DND-41 (cell line): Measurements from ENCODE around the gene METAP1D.

Experiments used
- ATAC-seq: fragments of 200-7000 bp; cut with Tn5 transposase; 3 replicates; pipeline ENCODE4 v1.9.1; 2021; ENCODE audit warnings: low read depth; ENCODE audit not compliant: insufficient read depth
- DNase-seq: peaks from one replicate; pipeline ENCODE4 v3.0.0-alpha.2; 2020
- H2AFZ ChIP-seq: 2 replicates; pipeline ENCODE4 v1.6.0; 2012; ENCODE audit warnings: low read depth, low read length
- H3K27ac ChIP-seq: 2 replicates; pipeline ENCODE4 v1.5.1; 2012; ENCODE audit warnings: low read length, inconsistent platforms
- H3K27me3 ChIP-seq: fragments of 200-600 bp; sonication (generic); 2 replicates; pipeline ENCODE4 v1.6.0; 2012; ENCODE audit warnings: low read length, mild to moderate bottlenecking, inconsistent platforms; ENCODE audit not compliant: insufficient read depth, poor library complexity
- H3K36me3 ChIP-seq: 2 replicates; pipeline ENCODE4 v1.5.1; 2012; ENCODE audit warnings: low read length, inconsistent platforms; ENCODE audit not compliant: insufficient read depth
- H3K4me1 ChIP-seq: 2 replicates; pipeline ENCODE4 v1.5.1; 2012; ENCODE audit warnings: mild to moderate bottlenecking, low read length; ENCODE audit not compliant: insufficient read depth
- H3K4me2 ChIP-seq: 2 replicates; pipeline ENCODE4 v1.6.0; 2012; ENCODE audit warnings: mild to moderate bottlenecking, moderate library complexity, low read length, inconsistent platforms; ENCODE audit not compliant: insufficient read depth
- H3K4me3 ChIP-seq, 2 experiments: fragments of 200-600 bp in 1 of 2; shearing (Covaris generic) in 1 of 2; 2 replicates each; pipeline ENCODE4 v1.5.1; 2012 to 2016; ENCODE audit warnings: inconsistent platforms in 2 of 2, low read length in 2 of 2, mild to moderate bottlenecking in 2 of 2, low read depth in 1 of 2, moderate library complexity in 1 of 2
- H3K79me2 ChIP-seq: 2 replicates; pipeline ENCODE4 v1.6.0; 2012; ENCODE audit warnings: low read length, inconsistent platforms; ENCODE audit not compliant: insufficient read depth
- H3K9ac ChIP-seq: 2 replicates; pipeline ENCODE4 v1.6.0; 2012; ENCODE audit warnings: low read depth, mild to moderate bottlenecking, inconsistent platforms, low read length, moderate library complexity
- H3K9me3 ChIP-seq: 2 replicates; pipeline ENCODE4 v1.5.1; 2012; ENCODE audit warnings: low read length, moderate library complexity, mild to moderate bottlenecking, inconsistent platforms; ENCODE audit not compliant: insufficient read depth, severe bottlenecking
- H4K20me1 ChIP-seq: 2 replicates; pipeline ENCODE4 v1.6.0; 2012; ENCODE audit warnings: low read length; ENCODE audit not compliant: insufficient read depth
- CTCF ChIP-seq: IDR thresholded peaks from 2 replicates; pipeline ENCODE4 v1.5.1; 2012; ENCODE audit warnings: borderline replicate concordance, low read length, moderate library complexity, mild to moderate bottlenecking; ENCODE audit not compliant: poor library complexity, severe bottlenecking; ENCODE audit errors: extremely low read depth
- EZH2 ChIP-seq: IDR thresholded peaks from 3 replicates; pipeline ENCODE4 v1.6.1; 2012; ENCODE audit warnings: borderline replicate concordance, low read depth, mild to moderate bottlenecking, moderate library complexity, low read length, inconsistent platforms; ENCODE audit not compliant: severe bottlenecking

The METAP1D gene

GRCh38 chr2:171959998-171960397 lies 39.8 kb upstream of the METAP1D start:
- ATAC-seq (no peak), DNase-seq (no peak)
- no peak overlapping the region for H3K4me3 ChIP-seq
- H3K79me2 ChIP-seq = peaks cover 33% of the 10 kb centered on the region
- peaks cover 30% of the 10 kb centered on the region; the same call in 1 of the 2 replicates for H3K4me1 ChIP-seq
- H3K9me3 ChIP-seq = no peaks in the 10 kb centered on the region
- H4K20me1 ChIP-seq = peaks cover 3% of the 10 kb centered on the region; the same call in 1 of the 2 replicates
- H3K27me3 ChIP-seq = no peaks in the 10 kb centered on the region
- H3K9ac ChIP-seq = no peak overlapping the region
- no peak overlapping the region for H3K4me2 ChIP-seq
- no peak for TF ChIP-seq CTCF
- TF ChIP-seq EZH2 = no peak
- H2AFZ ChIP-seq = no peak overlapping the region
- no peak overlapping the region for H3K27ac ChIP-seq
- H3K36me3 ChIP-seq = peaks cover 29% of the 10 kb centered on the region; the same call in 1 of the 2 replicates

- no peak overlapping the region for H2AFZ ChIP-seq
- TF ChIP-seq EZH2 (no peak), CTCF (no peak)
- DNase-seq = no peak
- no peaks in the 10 kb centered on the region for H3K9me3 ChIP-seq
- no peaks in the 10 kb centered on the region for H3K27me3 ChIP-seq
- H4K20me1 ChIP-seq = peaks cover 3% of the 10 kb centered on the region; the same call in 1 of the 2 replicates
- peaks cover 36% of the 10 kb centered on the region for H3K4me1 ChIP-seq
- no peak overlapping the region for H3K9ac ChIP-seq
- peaks cover 33% of the 10 kb centered on the region for H3K79me2 ChIP-seq
- H3K4me3 ChIP-seq = no peak overlapping the region
- H3K4me2 ChIP-seq = no peak overlapping the region
- peaks cover 32% of the 10 kb centered on the region for H3K36me3 ChIP-seq
- no peak overlapping the region for H3K27ac ChIP-seq
- no peak for ATAC-seq
Observed at GRCh38 chr2:171960570-171960969, 39.2 kb upstream of the METAP1D start.

GRCh38 chr2:171963198-171963597 lies 36.6 kb upstream of the METAP1D start:
- H3K36me3 ChIP-seq = peaks cover 47% of the 10 kb centered on the region

More at GRCh38 chr2:171963198-171963597, 36.6 kb upstream of the METAP1D start:
- Histone ChIP-seq H3K4me2 (no peak overlapping the region), H4K20me1 (peaks cover 3% of the 10 kb centered on the region; the same call in 1 of the 2 replicates), H3K27ac (no peak overlapping the region), H3K79me2 (peaks cover 33% of the 10 kb centered on the region), H2AFZ (no peak overlapping the region), H3K9ac (no peak overlapping the region), H3K9me3 (no peaks in the 10 kb centered on the region), H3K27me3 (no peaks in the 10 kb centered on the region), H3K4me3 (no peak overlapping the region), H3K4me1 (peaks cover 41% of the 10 kb centered on the region)
- ATAC-seq (peak; percentile 75), DNase-seq (peak; percentile 59)
- TF ChIP-seq EZH2 (no peak), CTCF (no peak)
